Endothelial cell of umbilical vein (primary cell): Measurements from ENCODE around the gene STRBP. TPM values are rescaled to one million over a fixed set of nuclear protein-coding genes. Genes with fewer than 3 reads are reported as not detected.

Experiments used
- BruUV-seq: library from RNA; stranded (reverse); fragments of 400-500 nt; replicated peaks from 2 replicates; lab custom pipeline; 2021; lab: Mats Ljungman, UMichigan
- CTCF ChIA-PET: fragments of 300-600, 350-600 bp; sonication (Branson Sonifier 250); formaldehyde crosslinking; loops from one replicate; lab custom pipeline; 2021; ENCODE audit warnings: antibody characterized with exemption, inconsistent platforms; lab: Charles Lee
- POLR2A ChIA-PET: fragments of 300-600, 350-600 bp; sonication (Branson Sonifier 250); formaldehyde crosslinking; loops from one replicate; lab custom pipeline; 2021; ENCODE audit warnings: antibody characterized with exemption, inconsistent platforms; lab: Charles Lee
- DNase-seq: peaks from one replicate; pipeline ENCODE4 v3.0.0-alpha.2; 2011; ENCODE audit warnings: low read depth, low spot score
- FAIRE-seq: peaks from 2 replicates; lab custom pipeline; 2011; peaks lifted over from hg19 to GRCh38; lab: Jason Lieb, UNC
- H2AFZ ChIP-seq: 2 replicates; pipeline ENCODE4 v1.6.0; 2012; ENCODE audit warnings: low read depth, low read length, control low read depth, inconsistent platforms
- H3K27ac ChIP-seq: 2 replicates; pipeline ENCODE4 v1.5.1; 2011; ENCODE audit warnings: low read depth, mild to moderate bottlenecking, control low read depth, low read length, moderate library complexity; ENCODE audit not compliant: insufficient read depth
- H3K27me3 ChIP-seq, 2 experiments: 2 replicates each; pipeline versions ENCODE4 v1.6.0 to v1.6.1; 2011; ENCODE audit warnings: low read length in 2 of 2, mixed read lengths in 1 of 2; ENCODE audit not compliant: control insufficient read depth in 2 of 2, insufficient read depth in 2 of 2
- H3K36me3 ChIP-seq, 2 experiments: 2 replicates in 1 of 2; 3 replicates in 1 of 2; pipeline ENCODE4 v1.5.1; 2011; ENCODE audit warnings: low read length in 2 of 2, mild to moderate bottlenecking in 1 of 2, moderate library complexity in 1 of 2; ENCODE audit not compliant: control insufficient read depth in 2 of 2, insufficient read depth in 2 of 2; ENCODE audit errors: extremely low read depth in 1 of 2
- H3K4me1 ChIP-seq: 3 replicates; pipeline ENCODE4 v1.5.1; 2011; ENCODE audit warnings: mild to moderate bottlenecking, low read length; ENCODE audit not compliant: control insufficient read depth, insufficient read depth; ENCODE audit errors: extremely low read depth
- H3K4me2 ChIP-seq: 2 replicates; pipeline ENCODE4 v1.6.1; 2011; ENCODE audit warnings: low read length, control low read depth, mixed read lengths; ENCODE audit not compliant: insufficient read depth
- H3K4me3 ChIP-seq, 3 experiments: fragments of 200-600 bp in 1 of 3; sonication (generic), shearing (Covaris generic) in 1 of 3; replicated peaks in 1 of 3; 2 replicates each; pipeline ENCODE4 v1.5.1; 2011 to 2016; ENCODE audit warnings: control low read depth in 3 of 3, low read length in 3 of 3, mild to moderate bottlenecking in 2 of 3, inconsistent platforms in 1 of 3, low read depth in 1 of 3, moderate library complexity in 1 of 3; ENCODE audit not compliant: insufficient read depth in 1 of 3
- H3K79me2 ChIP-seq: 2 replicates; pipeline ENCODE4 v1.6.0; 2012; ENCODE audit warnings: low read length, inconsistent platforms; ENCODE audit not compliant: control insufficient read depth, insufficient read depth
- H3K9ac ChIP-seq: replicated peaks from 2 replicates; pipeline ENCODE3; 2011; ENCODE audit warnings: low read length, control low read depth; ENCODE audit not compliant: insufficient read depth; ENCODE audit errors: extremely low read depth
- H3K9me1 ChIP-seq: replicated peaks from 3 replicates; pipeline ENCODE4 v1.6.0; 2011; ENCODE audit warnings: mild to moderate bottlenecking, low read length; ENCODE audit not compliant: control insufficient read depth, insufficient read depth; ENCODE audit errors: extremely low read depth
- H3K9me3 ChIP-seq: replicated peaks from 2 replicates; pipeline ENCODE4 v1.5.1; 2012; ENCODE audit warnings: low read length, inconsistent platforms; ENCODE audit not compliant: control insufficient read depth, insufficient read depth
- H4K20me1 ChIP-seq: replicated peaks from 2 replicates; pipeline ENCODE3; 2011; ENCODE audit warnings: mild to moderate bottlenecking, low read length; ENCODE audit not compliant: control insufficient read depth, insufficient read depth; ENCODE audit errors: extremely low read depth
- EZH2 ChIP-seq: IDR thresholded peaks from 2 replicates; pipeline ENCODE4 v1.6.1; 2012; ENCODE audit warnings: borderline replicate concordance, low read depth, mild to moderate bottlenecking, moderate library complexity, low read length, inconsistent platforms; ENCODE audit not compliant: severe bottlenecking
- FOS ChIP-seq: IDR thresholded peaks from 2 replicates; pipeline ENCODE4 v1.6.1; 2011; ENCODE audit warnings: mild to moderate bottlenecking, low read length, moderate library complexity, borderline replicate concordance; ENCODE audit not compliant: insufficient read depth
- GATA2 ChIP-seq: IDR thresholded peaks from 2 replicates; pipeline ENCODE4 v1.7.0; 2011; ENCODE audit warnings: low read depth, mild to moderate bottlenecking, moderate library complexity, mixed read lengths, low read length; ENCODE audit not compliant: insufficient read length, insufficient read depth
- JUN ChIP-seq: IDR thresholded peaks from 2 replicates; pipeline ENCODE4 v1.6.1; 2011; ENCODE audit warnings: borderline replicate concordance, low read depth; ENCODE audit not compliant: insufficient read length, insufficient read depth
- MAX ChIP-seq: IDR thresholded peaks from 2 replicates; pipeline ENCODE4 v1.6.1; 2011; ENCODE audit not compliant: insufficient read depth, insufficient read length
- MYC ChIP-seq: IDR thresholded peaks from one replicate; pipeline ENCODE4 v1.6.1; 2011; ENCODE audit warnings: mild to moderate bottlenecking, low read depth, low read length
- POLR2A ChIP-seq: IDR thresholded peaks from 2 replicates; pipeline ENCODE4 v1.6.1; 2012; ENCODE audit warnings: low read depth, mild to moderate bottlenecking, control low read depth, low read length
- POLR2AphosphoS5 ChIP-seq: IDR thresholded peaks from 2 replicates; pipeline ENCODE4 v1.6.1; 2012; ENCODE audit warnings: low read depth, mild to moderate bottlenecking, control low read depth, low read length, moderate library complexity; ENCODE audit not compliant: insufficient read depth
- dilution Hi-C: fragments of 300-500 bp; cut with MboI; formaldehyde crosslinking; loops from one replicate; pipeline ENCODE4 v1.15.0; 2019; ENCODE audit warnings: low sequenced_read_pairs; ENCODE audit not compliant: extremely low pct_ligation_motif_present
- intact Hi-C: fragments of 100-400 bp; cut with micrococcal nuclease; formaldehyde crosslinking; loops from one replicate; pipeline ENCODE4 v1.10.0; 2022
- polyA plus RNA-seq, 4 experiments: library from polyadenylated mRNA; depleted of rRNA in 3 of 4; stranded (reverse) in 3 of 4; unstranded in 1 of 4; fragments of >200 nt; gene quantifications; 2 replicates each; pipeline versions ENCODE4 v1.2.1 to v1.2.3, GENCODE V29; 2011 to 2012; ENCODE audit warnings: missing spikeins in 1 of 4
- total RNA-seq: library from RNA; stranded (reverse); gene quantifications from 2 replicates; pipeline ENCODE4 v1.2.3, GENCODE V29; 2021

STRBP gene
- total and polyA plus RNA-seq, 2 donors (not counting 3 experiments of a cell fraction or from before 2014, with no cell fraction given) = 7.7 to 15.4 TPM

DNA sequence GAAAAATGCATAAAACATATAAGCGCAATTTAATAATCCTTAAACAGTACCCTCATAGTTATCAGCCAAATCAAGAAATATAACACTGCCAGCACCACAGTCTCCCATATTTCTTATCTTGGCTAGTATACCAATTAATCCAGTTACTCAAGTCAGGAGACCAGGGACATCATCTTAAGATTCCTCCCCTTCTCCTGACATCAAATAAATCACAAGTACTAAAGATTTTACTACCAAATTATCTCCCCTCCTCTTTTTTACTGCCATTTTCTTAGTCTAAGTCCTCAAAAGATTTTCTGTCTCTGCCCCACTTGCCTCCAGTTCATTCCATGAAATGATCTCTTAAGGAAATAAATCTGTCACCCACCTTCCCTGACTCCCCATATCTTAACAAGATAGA is 37.0 kb downstream of the STRBP start:
- no peak overlapping the region for H3K9ac ChIP-seq
- intact Hi-C loops (no loop called here), dilution Hi-C loops (no loop called here)
- CTCF ChIA-PET = no interaction called here
- no peaks in the 10 kb centered on the region for H3K9me3 ChIP-seq
- TF ChIP-seq POLR2A (no peak), POLR2AphosphoS5 (no peak), JUN (no peak)
- DNase-seq = no peak
- no peak overlapping the region for H3K4me3 ChIP-seq
- POLR2A ChIA-PET = no interaction called here
- H3K4me2 ChIP-seq = no peak overlapping the region
- H2AFZ ChIP-seq = no peak overlapping the region
- no peaks in the 10 kb centered on the region for H3K9me1 ChIP-seq
- H3K36me3 ChIP-seq = no peaks in the 10 kb centered on the region
- BruUV-seq = no TSS peak
- no peak overlapping the region for H3K27ac ChIP-seq
- no peak for FAIRE-seq
- no peaks in the 10 kb centered on the region for H3K79me2 ChIP-seq
- H3K4me1 ChIP-seq = no peaks in the 10 kb centered on the region
- H3K27me3 ChIP-seq = no peaks in the 10 kb centered on the region
- no peaks in the 10 kb centered on the region for H4K20me1 ChIP-seq

DNA sequence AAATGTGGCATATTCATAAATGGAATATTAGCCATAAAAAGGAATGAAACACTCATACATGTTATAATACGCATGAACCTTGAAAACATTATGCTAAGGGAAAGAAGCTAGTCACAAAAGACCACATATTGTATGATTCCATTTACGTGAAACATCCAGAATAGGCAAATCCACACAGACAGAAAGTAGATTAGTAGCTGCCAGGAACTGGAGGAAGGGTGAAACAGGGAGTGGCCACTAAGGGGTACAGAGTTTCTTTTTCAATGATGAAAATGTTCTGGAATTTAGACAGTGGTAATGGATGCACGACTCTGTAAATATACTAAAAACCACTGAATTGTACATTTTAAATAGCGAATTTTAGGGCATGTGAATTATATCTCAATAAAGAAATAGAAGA is 39.4 kb downstream of the STRBP start:
- intact Hi-C loops = loop anchor here (5.0 kb wide), 1 partner anchor 123 kb away; no protein-coding TSS in a partner anchor
- Histone ChIP-seq H3K4me2 (no peak overlapping the region), H2AFZ (no peak overlapping the region), H3K9me1 (no peaks in the 10 kb centered on the region), H3K36me3 (no peaks in the 10 kb centered on the region), H3K9me3 (no peaks in the 10 kb centered on the region), H3K27me3 (no peaks in the 10 kb centered on the region), H3K79me2 (no peaks in the 10 kb centered on the region), H4K20me1 (no peaks in the 10 kb centered on the region), H3K9ac (no peak overlapping the region), H3K27ac (no peak overlapping the region), H3K4me1 (peaks cover 2% of the 10 kb centered on the region), H3K4me3 (no peak overlapping the region)
- FAIRE-seq = no peak
- dilution Hi-C loops = no loop called here
- TF ChIP-seq EZH2 (no peak), MYC (no peak), MAX (no peak), FOS (no peak), GATA2 (no peak)
- no peak for DNase-seq
- CTCF ChIA-PET = interaction anchor here (1.0 kb wide), 1 partner anchor 121 kb away, joined by 3 read pairs; no protein-coding TSS in a partner anchor
- no TSS peak for BruUV-seq
- POLR2A ChIA-PET = no interaction called here
